ENCODE measurements around the gene SLC22A17.

Gene SLC22A17

GRCh38 chr14:23307146-23307530 lies 45.5 kb downstream of the SLC22A17 start:
- no peak for DNase-seq

DNA sequence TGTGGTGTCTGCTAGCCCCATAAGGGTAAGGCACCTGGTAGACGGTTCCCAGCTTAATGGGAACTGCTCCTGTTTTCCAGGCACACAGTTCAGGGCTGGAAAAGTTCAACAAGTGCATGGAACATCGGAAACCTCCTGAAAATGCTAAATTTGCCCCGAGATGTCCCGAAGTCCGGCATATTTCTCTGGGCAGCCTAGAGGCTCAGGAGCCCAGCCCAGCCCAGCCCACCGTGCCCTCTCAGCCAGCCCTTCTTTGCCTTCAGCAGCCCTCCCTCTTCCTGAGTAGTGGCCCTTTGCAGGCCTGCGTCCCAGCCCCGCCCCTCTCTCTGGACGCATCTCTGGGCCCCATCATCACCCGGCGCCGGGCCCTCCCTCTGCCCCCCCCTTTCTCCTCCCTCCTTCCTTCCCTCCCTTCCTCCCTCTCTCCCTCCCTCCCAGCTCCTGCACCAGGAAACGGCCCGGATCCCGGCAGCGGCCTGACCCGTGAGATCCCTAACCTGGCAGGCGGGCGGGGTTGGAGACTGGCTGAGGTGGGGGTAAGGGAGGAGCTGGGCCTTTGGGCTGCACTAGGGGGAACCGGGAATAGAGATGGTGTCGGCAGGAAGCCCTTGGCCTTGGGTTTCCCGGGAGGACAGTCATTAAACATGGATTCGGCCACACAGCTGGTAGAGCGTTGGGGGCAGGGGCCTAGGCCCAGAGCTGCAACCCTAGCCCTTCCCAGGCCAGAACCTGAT lies 46.1 kb downstream of the SLC22A17 start, which contains the start of gene BCL2L2:
Gene BCL2L2, plus strand, starts transcription at position 422 of the 734 bp plus-strand sequence. CDS start 935 bp downstream, outside the sequence.
- DNase-seq: peak; percentile 69 to 72

- peak in 1 of 2 donors; percentile 64 for DNase-seq
These were observed 50.1 kb downstream of the SLC22A17 start, which contains the start of gene PPP1R3E for GRCh38 chr14:23302290-23303225. PPP1R3E (minus strand) TSS chr14:23302859; CDS start chr14:23302576, 283 bp downstream.

DNA sequence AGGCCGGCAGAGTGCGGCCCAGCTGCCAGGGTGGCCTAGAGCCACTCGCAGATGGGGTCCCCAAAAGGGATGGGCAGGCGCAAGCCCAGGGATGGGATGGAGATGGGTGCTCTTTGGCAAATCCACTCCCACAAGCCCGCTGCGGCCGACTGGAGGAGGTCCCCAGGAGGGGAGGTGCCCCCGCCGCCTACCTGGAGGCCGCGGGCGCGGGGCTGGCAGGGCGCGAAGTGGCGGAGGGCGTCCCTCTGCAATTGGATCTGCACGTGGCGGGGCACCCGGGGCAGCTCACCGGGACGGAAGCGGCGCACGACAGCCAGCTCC lies 50.8 kb downstream of the SLC22A17 start:
- DNase-seq: no peak

DNA sequence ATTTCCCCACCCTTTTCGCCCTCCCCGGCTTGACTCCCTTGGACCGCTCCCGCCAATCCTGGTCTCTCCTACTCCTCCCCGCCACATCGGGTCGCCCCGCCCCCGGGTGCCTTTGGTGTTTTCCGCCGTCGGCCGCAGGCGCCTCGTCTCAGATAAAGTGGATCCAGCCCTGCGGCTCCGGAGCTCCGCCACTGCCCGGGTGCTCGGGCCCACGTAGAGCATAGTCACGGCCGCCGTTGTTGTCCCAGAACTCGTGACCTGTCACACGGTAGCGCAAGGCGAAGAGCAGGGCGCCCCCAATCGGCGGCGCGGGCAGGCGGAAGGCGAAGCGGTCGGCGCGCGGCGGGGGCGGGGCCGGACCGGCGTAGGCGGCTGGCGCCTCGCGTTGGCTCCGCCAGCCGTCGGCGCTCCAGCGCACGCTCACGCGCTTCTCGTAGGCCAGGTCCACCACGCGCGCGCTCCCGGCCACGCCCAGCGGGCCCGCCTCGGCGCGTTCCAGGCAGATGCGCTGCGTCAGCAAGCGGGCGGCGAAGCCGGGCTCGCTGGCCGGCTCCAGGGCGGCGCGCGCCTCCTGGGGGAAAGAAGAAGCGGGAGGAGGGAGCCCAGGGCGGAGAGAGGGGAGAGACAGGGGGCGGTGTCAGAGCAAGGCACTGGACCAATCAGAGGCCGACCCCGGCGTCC lies 51.3 kb downstream of the SLC22A17 start:
- DNase-seq: peak; percentile 99 to 100

GRCh38 chr14:23300687-23301223 lies 51.9 kb downstream of the SLC22A17 start:
- peak; percentile 30 to 45 for DNase-seq

DNA sequence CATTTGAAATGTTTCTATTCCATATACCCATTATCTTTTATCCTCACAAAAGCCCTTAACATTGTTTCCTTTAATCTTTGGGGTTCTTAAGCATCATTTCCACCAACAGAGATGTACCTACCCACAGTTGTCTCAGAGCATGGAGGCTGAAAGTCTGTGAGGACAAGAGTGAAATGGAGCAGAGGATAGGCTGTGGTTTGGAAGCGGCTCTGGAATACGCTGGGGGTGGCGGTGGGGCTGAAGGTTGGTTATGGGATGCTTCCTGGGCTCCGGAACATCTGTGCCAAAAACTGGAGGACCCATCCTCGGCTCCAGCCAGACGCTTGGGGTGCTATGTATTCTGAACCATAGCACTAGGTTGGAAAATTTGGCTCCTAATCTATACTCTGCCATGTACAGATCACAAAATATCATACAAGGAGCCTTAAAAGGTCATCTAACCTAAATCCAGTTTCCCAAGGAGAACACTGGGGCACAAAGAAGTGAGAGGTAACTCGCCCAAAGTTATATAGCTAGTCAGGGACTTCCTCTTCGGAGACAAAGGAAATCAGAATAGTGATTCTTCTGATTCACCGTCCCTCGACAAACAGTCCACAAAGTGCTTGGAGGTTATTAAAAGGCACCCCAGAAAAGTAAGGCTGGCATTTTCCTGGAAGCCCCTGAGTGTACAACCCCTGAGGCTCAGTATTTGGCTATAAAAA lies 52.6 kb downstream of the SLC22A17 start:
- peak in 1 of 2 donors; percentile 43 for DNase-seq

- peak; percentile 54 to 64 for DNase-seq
These were observed 53.3 kb downstream of the SLC22A17 start for GRCh38 chr14:23299211-23299957.

- no peak for DNase-seq
These were observed 54.9 kb downstream of the SLC22A17 start for GRCh38 chr14:23297611-23298277.

DNA sequence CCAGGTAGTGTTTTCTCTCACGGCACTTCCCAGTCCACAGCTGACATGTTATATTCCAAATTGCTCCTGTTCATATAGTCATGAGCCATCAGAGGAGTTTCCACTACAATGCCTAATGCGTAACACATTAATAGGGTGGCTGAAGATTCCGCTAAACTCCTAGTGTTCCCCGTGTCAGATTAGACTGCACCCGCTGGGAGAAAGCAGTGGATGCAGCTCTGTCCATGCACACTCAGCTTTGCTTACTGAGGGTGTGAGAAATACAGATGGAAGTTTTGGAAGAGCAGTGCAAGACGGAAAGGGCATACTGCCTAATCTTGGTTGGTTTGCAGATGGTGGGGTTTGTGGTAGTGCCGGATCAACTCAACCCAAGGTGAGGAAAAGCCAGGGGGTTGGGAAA lies 55.6 kb downstream of the SLC22A17 start:
- DNase-seq: no peak
